ENCODE measurements around the gene SAMHD1.
"Not testable (repeated sequence)": the region's sequence is repeated elsewhere in the genome, so short reads cannot be mapped to it uniquely, and the experiment has no call there.

The SAMHD1 gene

GRCh38 chr20:36916199-36916598 is 35.3 kb downstream of the SAMHD1 start:
- DNase-seq (ENCODE audit: low spot score) = no peak

GRCh38 chr20:36908603-36909002 is 42.9 kb downstream of the SAMHD1 start:
- DNase-seq (ENCODE audit: low spot score) = no peak

- DNase-seq (ENCODE audit: low spot score) = not testable (repeated sequence)
Measured at GRCh38 chr20:36906086-36906485, 45.4 kb downstream of the SAMHD1 start.

- not testable (repeated sequence) for DNase-seq (ENCODE audit: low spot score)
Measured at GRCh38 chr20:36905566-36905965, 45.9 kb downstream of the SAMHD1 start.

GRCh38 chr20:36904690-36905089 is 46.8 kb downstream of the SAMHD1 start:
- DNase-seq (ENCODE audit: low spot score) = no peak

GRCh38 chr20:36895036-36895435 is 56.5 kb downstream of the SAMHD1 start:
- no peak for DNase-seq (ENCODE audit: low spot score)

GRCh38 chr20:36893801-36894200 is 57.7 kb downstream of the SAMHD1 start:
- DNase-seq (ENCODE audit: low spot score) = no peak

GRCh38 chr20:36891211-36891610 is 60.3 kb downstream of the SAMHD1 start:
- no peak for DNase-seq (ENCODE audit: low spot score)

- DNase-seq (ENCODE audit: low spot score) = no peak
Measured at GRCh38 chr20:36890586-36890985, 60.9 kb downstream of the SAMHD1 start.

GRCh38 chr20:36888880-36889516 is 62.5 kb downstream of the SAMHD1 start:
- no peak for DNase-seq (ENCODE audit: low spot score)

GRCh38 chr20:36887752-36888090 is 63.8 kb downstream of the SAMHD1 start:
- DNase-seq (ENCODE audit: low spot score) = peak; percentile 12

GRCh38 chr20:36886859-36887751 is 64.4 kb downstream of the SAMHD1 start:
- peak; percentile 90 for DNase-seq (ENCODE audit: low spot score)

- DNase-seq (ENCODE audit: low spot score) = no peak
Measured at GRCh38 chr20:36885356-36885755, 66.2 kb downstream of the SAMHD1 start.

- DNase-seq (ENCODE audit: low spot score) = no peak
Measured at GRCh38 chr20:36883977-36884535, 67.5 kb downstream of the SAMHD1 start.

GRCh38 chr20:36881888-36882287 is 69.6 kb downstream of the SAMHD1 start:
- DNase-seq (ENCODE audit: low spot score) = no peak

GRCh38 chr20:36881331-36881730 is 70.2 kb downstream of the SAMHD1 start:
- no peak for DNase-seq (ENCODE audit: low spot score)

GRCh38 chr20:36880741-36881250 is 70.7 kb downstream of the SAMHD1 start:
- no peak for DNase-seq (ENCODE audit: low spot score)

GRCh38 chr20:36878941-36879340 is 72.6 kb downstream of the SAMHD1 start:
- DNase-seq (ENCODE audit: low spot score) = no peak

GRCh38 chr20:36876473-36876833 is 75.1 kb downstream of the SAMHD1 start:
- DNase-seq (ENCODE audit: low spot score) = no peak

GRCh38 chr20:36875702-36876472 is 75.6 kb downstream of the SAMHD1 start, which contains the start of gene TLDC2:
TSS of gene TLDC2 (plus strand) at chr20:36876138. CDS start at chr20:36876175, 37 bp downstream.
- no peak for DNase-seq (ENCODE audit: low spot score)

GRCh38 chr20:36875093-36875492 is 76.4 kb downstream of the SAMHD1 start:
- not testable (repeated sequence) for DNase-seq (ENCODE audit: low spot score)
